Right lobe of liver (tissue), 4 donors: Measurements from ENCODE around the gene RPTOR.

Experiments
- POLR2A ChIP-seq: fragments of 450-650 bp; IDR thresholded peaks from one replicate; pipeline ENCODE4 v1.6.1; 2017; ENCODE audit warnings: antibody characterized with exemption, mild to moderate bottlenecking
- TF ChIP-seq, protein P1 (sequence below), 4 donors: fragments of 200-600 bp in 3 of 4; fragments of 450-650 bp in 1 of 4; IDR thresholded peaks; one replicate each; pipeline versions ENCODE4 v1.5.1 to v1.8.0; 2016 to 2022; ENCODE audit warnings: antibody characterized with exemption in 4 of 4, mild to moderate bottlenecking in 2 of 4
- donor health status: DM: no; HTN: no; CAD: no.
- donor health status: DM: no; HTN: no; CAD: no.
- donor health status: DM: no; HTN: yes; CAD: no.

- TF ChIP-seq POLR2A, result no peak
- TF ChIP-seq, protein P1, sequence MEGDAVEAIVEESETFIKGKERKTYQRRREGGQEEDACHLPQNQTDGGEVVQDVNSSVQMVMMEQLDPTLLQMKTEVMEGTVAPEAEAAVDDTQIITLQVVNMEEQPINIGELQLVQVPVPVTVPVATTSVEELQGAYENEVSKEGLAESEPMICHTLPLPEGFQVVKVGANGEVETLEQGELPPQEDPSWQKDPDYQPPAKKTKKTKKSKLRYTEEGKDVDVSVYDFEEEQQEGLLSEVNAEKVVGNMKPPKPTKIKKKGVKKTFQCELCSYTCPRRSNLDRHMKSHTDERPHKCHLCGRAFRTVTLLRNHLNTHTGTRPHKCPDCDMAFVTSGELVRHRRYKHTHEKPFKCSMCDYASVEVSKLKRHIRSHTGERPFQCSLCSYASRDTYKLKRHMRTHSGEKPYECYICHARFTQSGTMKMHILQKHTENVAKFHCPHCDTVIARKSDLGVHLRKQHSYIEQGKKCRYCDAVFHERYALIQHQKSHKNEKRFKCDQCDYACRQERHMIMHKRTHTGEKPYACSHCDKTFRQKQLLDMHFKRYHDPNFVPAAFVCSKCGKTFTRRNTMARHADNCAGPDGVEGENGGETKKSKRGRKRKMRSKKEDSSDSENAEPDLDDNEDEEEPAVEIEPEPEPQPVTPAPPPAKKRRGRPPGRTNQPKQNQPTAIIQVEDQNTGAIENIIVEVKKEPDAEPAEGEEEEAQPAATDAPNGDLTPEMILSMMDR (IDR thresholded peaks at IDR 0.05), result no peak
Measured at GRCh38 chr17:80650331-80650672, 105.7 kb downstream of the RPTOR start.
